ENCODE measurements around the gene SETSIP.
"Not testable (repeated sequence)": the region's sequence is repeated elsewhere in the genome, so short reads cannot be mapped to it uniquely, and the experiment has no call there.

Gene SETSIP, protein sequence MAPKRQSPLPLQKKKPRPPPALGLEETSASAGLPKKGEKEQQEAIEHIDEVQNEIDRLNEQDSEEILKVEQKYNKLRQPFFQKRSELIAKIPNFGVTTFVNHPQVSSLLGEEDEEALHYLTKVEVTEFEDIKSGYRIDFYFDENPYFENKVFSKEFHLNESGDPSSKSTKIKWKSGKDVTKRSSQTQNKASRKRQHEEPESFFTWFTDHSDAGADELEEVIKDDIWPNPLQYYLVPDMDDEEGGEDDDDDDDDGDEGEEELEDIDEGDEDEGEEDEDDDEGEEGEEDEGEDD

DNA sequence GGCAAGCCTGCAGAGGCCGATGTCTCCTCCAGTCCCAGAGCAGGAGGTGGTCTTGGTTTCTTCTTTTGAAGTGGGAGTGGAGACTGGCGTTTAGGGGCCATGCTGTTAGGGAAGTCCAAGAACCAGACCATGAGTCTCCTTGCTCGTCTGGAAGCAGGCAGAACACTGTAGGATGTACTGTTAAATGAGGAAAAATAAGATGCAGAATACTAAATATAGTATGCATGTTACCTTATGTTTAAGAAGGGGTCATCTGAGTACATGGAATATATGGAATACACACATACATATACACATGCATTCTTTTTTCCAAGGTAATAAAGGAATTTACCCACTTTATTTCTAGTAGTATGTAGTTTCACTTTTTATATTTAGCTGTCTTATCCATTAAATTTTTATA is at the start of gene SETSIP:
Gene SETSIP (minus strand): TSS at position 101 of the 400 bp plus-strand sequence. CDS start 0 bp downstream, at position 101.
- no peak for DNase-seq (ENCODE audit: low read depth in 1 of 2, low spot score in 1 of 2)

GRCh38 chr1:92123868-92124267 is 48.7 kb upstream of the SETSIP start:
- no peak for DNase-seq (ENCODE audit: low read depth in 1 of 2, low spot score in 1 of 2)

DNA sequence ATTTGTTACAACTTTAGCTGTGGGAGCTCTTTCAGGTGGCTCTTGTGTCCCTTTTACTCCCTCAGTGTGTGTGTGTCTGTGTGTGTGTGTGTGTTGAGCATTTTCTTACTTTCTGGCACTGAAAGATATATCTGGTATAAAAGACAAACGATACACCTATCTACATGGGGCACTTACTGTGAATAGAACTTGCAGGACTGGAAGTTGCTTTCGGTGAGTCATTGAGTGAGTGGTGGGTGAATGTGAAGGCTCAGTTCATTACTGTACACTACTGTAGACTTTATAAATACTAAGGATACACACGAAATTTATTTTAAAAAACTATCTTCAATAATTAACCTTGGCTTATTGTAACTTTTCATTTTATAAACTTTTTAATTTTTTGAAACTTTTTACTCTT is 43.6 kb upstream of the SETSIP start:
- DNase-seq (ENCODE audit: low read depth in 1 of 2, low spot score in 1 of 2): no peak

- no peak for DNase-seq (ENCODE audit: low read depth in 1 of 2, low spot score in 1 of 2)
These were observed 42.3 kb upstream of the SETSIP start for GRCh38 chr1:92117526-92117925.

- no peak for DNase-seq (ENCODE audit: low read depth in 1 of 2, low spot score in 1 of 2)
These were observed 33.4 kb upstream of the SETSIP start for GRCh38 chr1:92108631-92109030.

GRCh38 chr1:92105546-92106081 is 30.4 kb upstream of the SETSIP start:
- no peak for DNase-seq (ENCODE audit: low read depth in 1 of 2, low spot score in 1 of 2)

GRCh38 chr1:92096317-92096716 is 21.1 kb upstream of the SETSIP start:
- no peak for DNase-seq (ENCODE audit: low read depth in 1 of 2, low spot score in 1 of 2)

- no peak for DNase-seq (ENCODE audit: low read depth in 1 of 2, low spot score in 1 of 2)
These were observed 20.7 kb upstream of the SETSIP start for GRCh38 chr1:92095874-92096273.

GRCh38 chr1:92094595-92094994 is 19.4 kb upstream of the SETSIP start:
- DNase-seq (ENCODE audit: low read depth in 1 of 2, low spot score in 1 of 2): no peak

DNA sequence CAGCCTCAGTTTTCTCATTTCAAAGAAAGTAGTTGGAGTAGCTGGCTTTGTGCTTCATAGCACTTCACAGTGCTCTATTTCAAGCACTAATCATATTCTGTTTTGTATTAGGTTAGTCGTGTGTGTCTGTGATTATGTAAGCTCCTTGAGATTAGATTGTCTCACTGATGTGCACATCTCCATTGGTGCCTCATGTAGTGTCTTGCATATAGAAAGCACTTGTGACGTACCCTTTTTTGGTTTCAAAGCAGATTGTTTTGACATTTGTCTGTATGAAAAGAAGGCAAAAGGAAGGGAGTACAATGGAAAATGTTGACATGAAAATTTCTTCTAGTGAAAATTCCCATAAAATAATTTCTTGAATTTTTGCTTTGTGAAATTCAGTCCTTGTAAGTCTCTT is 18.9 kb upstream of the SETSIP start:
- DNase-seq (ENCODE audit: low read depth in 1 of 2, low spot score in 1 of 2): no peak

- no peak for DNase-seq (ENCODE audit: low read depth in 1 of 2, low spot score in 1 of 2)
These were observed 16.4 kb upstream of the SETSIP start for GRCh38 chr1:92091625-92092024.

GRCh38 chr1:92087542-92087941 is 12.3 kb upstream of the SETSIP start:
- DNase-seq (ENCODE audit: low read depth in 1 of 2, low spot score in 1 of 2): no peak

- DNase-seq (ENCODE audit: low read depth in 1 of 2, low spot score in 1 of 2): no peak
These were observed 10.5 kb upstream of the SETSIP start for GRCh38 chr1:92085727-92086126.

- no peak for DNase-seq (ENCODE audit: low read depth in 1 of 2, low spot score in 1 of 2)
These were observed 9.4 kb upstream of the SETSIP start for GRCh38 chr1:92084651-92085050.

- no peak for DNase-seq (ENCODE audit: low read depth in 1 of 2, low spot score in 1 of 2)
These were observed 5.8 kb upstream of the SETSIP start for GRCh38 chr1:92081031-92081430.

DNA sequence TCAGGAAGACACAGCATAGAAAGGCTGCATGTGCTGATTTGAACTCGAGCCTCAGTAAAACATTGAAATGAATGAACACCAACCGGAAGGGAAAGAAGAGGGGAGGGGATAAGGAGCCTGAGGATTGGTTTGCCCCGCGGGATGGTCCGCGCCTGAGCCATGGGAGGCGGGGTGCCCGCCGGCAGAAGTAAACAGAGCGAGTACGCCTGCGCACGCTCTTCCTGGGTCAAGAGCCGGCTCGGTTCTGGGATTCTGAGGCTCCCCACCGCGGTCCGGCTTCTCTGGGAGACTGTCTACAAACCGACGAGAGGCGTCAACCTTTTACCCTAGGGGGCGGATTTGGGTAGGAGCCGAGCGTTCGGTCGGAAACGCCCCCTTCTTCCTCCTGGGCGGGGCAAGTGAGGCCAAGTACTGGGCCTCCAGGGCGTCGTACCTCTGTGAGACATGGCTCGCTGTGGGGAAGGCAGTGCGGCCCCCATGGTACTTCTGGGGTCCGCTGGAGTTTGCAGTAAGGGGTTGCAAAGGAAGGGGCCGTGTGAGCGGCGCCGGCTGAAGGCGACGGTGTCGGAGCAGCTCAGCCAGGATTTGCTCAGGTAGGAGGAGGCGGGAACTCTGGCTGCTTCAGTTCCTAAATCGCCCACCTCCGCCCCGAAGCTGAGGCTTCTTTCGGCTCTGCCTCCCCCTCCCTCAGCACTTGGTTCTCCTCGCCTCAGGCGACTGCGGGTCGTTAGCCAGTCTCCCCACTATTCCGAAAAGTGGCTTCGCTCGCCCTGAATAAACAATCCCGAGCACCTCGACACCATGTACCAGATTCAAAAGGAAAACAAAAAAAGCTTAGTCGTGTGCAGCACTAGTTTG is 5.1 kb upstream of the SETSIP start, which contains the start of gene BTBD8:
Gene BTBD8 (plus strand): TSS at position 218 of the 858 bp plus-strand sequence. CDS start 227 bp downstream, at position 445.
- peak; percentile 67 to 73 for DNase-seq (ENCODE audit: low read depth in 1 of 2, low spot score in 1 of 2)

DNA sequence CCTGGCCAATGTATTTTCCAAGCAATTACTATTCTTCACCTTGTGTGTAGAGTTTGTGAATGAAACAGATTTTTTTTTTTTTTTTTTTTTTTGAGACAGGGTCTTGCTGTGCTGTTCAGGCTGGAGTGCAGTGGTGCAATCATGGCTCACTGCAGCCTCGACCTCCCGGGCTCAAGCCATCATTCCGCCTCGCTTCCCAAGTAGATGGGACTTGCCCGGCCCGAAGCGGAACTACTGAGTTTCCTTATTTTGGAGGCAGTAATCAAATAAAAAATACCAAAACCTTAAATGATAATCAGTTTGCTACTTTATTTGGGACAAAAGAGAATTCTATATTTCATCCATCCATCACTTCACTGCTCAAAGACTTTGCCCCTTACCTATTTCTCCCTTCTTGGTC is 4.2 kb upstream of the SETSIP start:
- DNase-seq (ENCODE audit: low read depth in 1 of 2, low spot score in 1 of 2): no peak

DNA sequence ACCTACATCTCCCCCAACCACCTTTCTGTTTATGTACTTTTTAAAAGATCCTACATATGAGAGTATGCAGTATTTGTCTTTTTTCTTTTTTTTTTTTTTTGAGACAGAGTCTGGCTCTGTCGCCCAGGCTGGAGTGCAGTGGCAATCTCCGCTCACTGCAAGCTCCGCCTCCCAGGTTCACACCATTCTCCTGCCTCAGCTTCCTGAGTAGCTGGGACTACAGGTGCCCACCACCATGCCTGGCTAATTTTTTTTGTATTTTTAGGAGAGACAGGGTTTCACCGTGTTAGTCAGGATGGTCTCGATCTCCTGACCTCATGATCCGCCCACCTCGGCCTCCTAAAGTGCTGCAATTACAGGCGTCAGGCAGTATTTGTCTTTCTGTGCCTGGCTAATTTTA is 2.9 kb upstream of the SETSIP start:
- DNase-seq (ENCODE audit: low read depth in 1 of 2, low spot score in 1 of 2): not testable (repeated sequence)

DNA sequence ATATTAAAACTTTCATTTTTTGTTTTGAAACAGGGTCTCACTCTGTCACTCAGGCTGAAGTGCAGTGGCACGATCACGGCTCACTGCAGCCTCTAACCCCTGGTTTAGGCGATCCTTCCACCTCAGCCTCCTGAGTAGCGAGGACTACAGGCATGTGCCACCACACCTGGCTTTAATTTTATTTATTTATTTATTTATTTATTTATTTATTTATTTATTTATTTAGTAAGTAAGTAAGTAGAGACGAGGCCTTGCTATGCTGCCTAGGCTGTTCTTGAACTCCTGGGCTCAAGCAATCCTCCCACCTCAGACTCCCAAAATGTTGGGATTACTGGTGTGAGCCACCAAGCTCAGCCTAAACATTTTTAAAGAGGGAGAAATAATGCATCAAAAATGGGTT is 1.2 kb upstream of the SETSIP start:
- no peak for DNase-seq (ENCODE audit: low read depth in 1 of 2, low spot score in 1 of 2)

GRCh38 chr1:92074446-92074845 is 765 bp downstream of the SETSIP start:
- not testable (repeated sequence) for DNase-seq (ENCODE audit: low read depth in 1 of 2, low spot score in 1 of 2)

DNA sequence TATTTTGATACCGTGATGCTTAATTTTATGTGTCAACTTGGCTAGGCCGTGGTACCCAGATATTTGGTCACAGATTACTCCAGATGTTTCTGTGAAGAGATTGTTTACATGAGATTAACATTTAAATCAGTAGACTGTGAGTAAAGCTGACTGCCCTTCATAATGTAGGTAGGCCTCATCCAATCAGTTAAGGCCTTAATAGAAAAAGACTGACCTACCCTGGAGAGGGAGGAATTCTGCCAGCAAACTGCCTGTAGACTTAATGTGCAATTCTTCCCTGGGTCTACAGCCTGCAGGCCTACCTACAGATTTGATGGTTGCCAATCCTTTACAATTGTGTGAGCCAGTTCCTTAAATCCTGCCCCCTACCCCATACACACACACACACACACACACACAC is 4.3 kb downstream of the SETSIP start:
- DNase-seq (ENCODE audit: low read depth in 1 of 2, low spot score in 1 of 2): no peak

DNA sequence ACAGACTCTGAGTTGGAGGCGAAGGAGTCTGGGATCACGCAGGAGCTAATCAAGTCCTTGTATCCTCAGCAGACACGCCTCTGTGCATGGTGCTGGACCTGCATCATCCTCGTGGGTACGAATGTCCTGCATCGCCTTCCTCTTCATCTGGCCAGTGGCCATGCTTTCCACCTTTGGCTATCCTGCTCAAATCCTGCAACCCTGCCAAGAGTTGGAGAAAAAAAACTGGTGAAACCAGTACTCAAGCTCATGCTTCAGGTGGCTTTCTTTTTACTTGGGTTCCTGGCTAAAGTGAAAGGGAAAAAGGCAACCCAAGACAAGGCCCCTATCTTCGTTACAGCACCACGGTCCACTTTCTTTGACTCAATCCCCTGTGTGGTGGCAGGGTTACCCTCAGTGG is 8.9 kb downstream of the SETSIP start:
- no peak for DNase-seq (ENCODE audit: low read depth in 1 of 2, low spot score in 1 of 2)
